GM13977 (cell line): ENCODE results near the gene TLR2.

ENCODE experiments used
- DNase-seq: peaks from one replicate; pipeline ENCODE4 v3.0.0; 2012; ENCODE audit warnings: low spot score
- CTCF ChIP-seq: IDR thresholded peaks from 2 replicates; pipeline ENCODE4 v1.5.1; 2012; ENCODE audit warnings: mild to moderate bottlenecking, control low read depth; ENCODE audit not compliant: insufficient read depth; ENCODE audit errors: extremely low read depth, missing control alignments
- in situ Hi-C: fragments of 300-500 bp; cut with MboI; formaldehyde crosslinking; loops from one replicate; pipeline ENCODE4 v1.12.0; 2022; ENCODE audit warnings: low sequenced_read_pairs, low pct_unique_long_range_greater_than_20kb, mixed read lengths, inconsistent platforms; ENCODE audit not compliant: unreplicated experiment

Gene TLR2

GRCh38 chr4:153725136-153725830, 41.2 kb downstream of the TLR2 start:
- no peak for TF ChIP-seq CTCF

GRCh38 chr4:153725831-153726154, 41.7 kb downstream of the TLR2 start:
- DNase-seq: no peak
- in situ Hi-C loops: no loop called here
- no peak for TF ChIP-seq CTCF

More at GRCh38 chr4:153725136-153725830, 41.2 kb downstream of the TLR2 start:
- no peak for DNase-seq
- in situ Hi-C loops: no loop called here

DNA sequence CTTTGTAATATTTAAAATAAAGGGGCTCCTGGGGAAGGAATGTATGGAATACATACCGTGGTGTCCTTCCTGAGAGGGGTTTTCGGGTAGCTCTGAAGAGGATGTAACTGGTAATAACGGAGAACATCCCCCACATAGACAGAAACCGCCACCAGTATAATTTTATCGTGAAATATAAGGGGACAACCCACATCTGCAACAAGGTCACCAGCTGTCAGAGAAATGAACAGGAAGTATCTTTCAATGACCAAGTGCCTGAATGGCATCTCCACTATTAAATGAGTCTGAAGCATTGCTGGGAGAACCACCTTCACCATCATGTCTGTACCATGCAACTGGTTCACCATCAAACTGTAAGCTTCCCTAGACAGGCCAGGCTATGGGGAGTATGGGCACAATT, 44.1 kb downstream of the TLR2 start:
- no peak for TF ChIP-seq CTCF
- no peak for DNase-seq
- in situ Hi-C loops: no loop called here

GRCh38 chr4:153728660-153729059, 44.6 kb downstream of the TLR2 start:
- TF ChIP-seq CTCF: no peak
- DNase-seq: no peak
- in situ Hi-C loops: no loop called here

GRCh38 chr4:153729895-153730294, 45.8 kb downstream of the TLR2 start:
- no peak for TF ChIP-seq CTCF
- no peak for DNase-seq
- in situ Hi-C loops: no loop called here

- no peak for TF ChIP-seq CTCF
- DNase-seq: no peak
- in situ Hi-C loops: no loop called here
Observed at GRCh38 chr4:153731239-153731638, 47.2 kb downstream of the TLR2 start.
